B cell (primary cell): ENCODE measurements around the gene BAHCC1.

Experiments
- CTCF ChIP-seq: fragments of 200-600 bp; IDR thresholded peaks from one replicate; pipeline ENCODE4 v1.8.0; 2022; ENCODE audit warnings: antibody characterized with exemption, mild to moderate bottlenecking
- EZH2 ChIP-seq: IDR thresholded peaks from 2 replicates; pipeline ENCODE4 v1.6.1; 2012; ENCODE audit warnings: borderline replicate concordance, low read depth, mild to moderate bottlenecking, moderate library complexity, low read length; ENCODE audit not compliant: insufficient read depth, poor library complexity, severe bottlenecking

- TF ChIP-seq CTCF, result no peak
- no peak for TF ChIP-seq EZH2
Observed at GRCh38 chr17:81414756-81415516, 19.7 kb downstream of the BAHCC1 start.
